Mononuclear cell (primary cell): ENCODE data around the gene MYO7A. TPM values are rescaled to one million over a fixed set of nuclear protein-coding genes. Genes with fewer than 3 reads are reported as not detected.

Source experiments
- H3K27me3 ChIP-seq: 2 replicates; pipeline ENCODE4 v1.6.0; 2011; ENCODE audit warnings: low read length, control low read depth; ENCODE audit not compliant: insufficient read depth
- H3K4me1 ChIP-seq: 2 replicates; pipeline ENCODE4 v1.5.1; 2011; ENCODE audit warnings: mild to moderate bottlenecking, low read length, control low read depth; ENCODE audit not compliant: insufficient read depth
- H3K4me3 ChIP-seq: 2 replicates; pipeline ENCODE4 v1.5.1; 2011; ENCODE audit warnings: mild to moderate bottlenecking, low read length, moderate library complexity
- H3K9me3 ChIP-seq: 2 replicates; pipeline ENCODE4 v1.5.1; 2011; ENCODE audit warnings: low read depth, mild to moderate bottlenecking, control low read depth, low read length
- total RNA-seq: library from RNA; depleted of rRNA; stranded (reverse); fragments of >200 nt; gene quantifications from one replicate; pipeline ENCODE4 v1.2.3, GENCODE V29; 2012

MYO7A gene
- total RNA-seq, 1 donor, result 1.5 TPM

- Histone ChIP-seq H3K27me3 (peaks cover 2% of the 10 kb centered on the region), H3K4me3 (no peak overlapping the region), H3K4me1 (no peaks in the 10 kb centered on the region), H3K9me3 (no peaks in the 10 kb centered on the region)
Measured at GRCh38 chr11:77140231-77140851, 12.3 kb downstream of the MYO7A start.

- no peak overlapping the region for H3K4me3 ChIP-seq
- no peaks in the 10 kb centered on the region for H3K4me1 ChIP-seq
- peaks cover 2% of the 10 kb centered on the region for H3K27me3 ChIP-seq
- no peaks in the 10 kb centered on the region for H3K9me3 ChIP-seq
Measured at GRCh38 chr11:77141034-77141433, 13.0 kb downstream of the MYO7A start.

- Histone ChIP-seq H3K4me3 (no peak overlapping the region), H3K27me3 (no peaks in the 10 kb centered on the region), H3K9me3 (no peaks in the 10 kb centered on the region), H3K4me1 (no peaks in the 10 kb centered on the region)
Measured at GRCh38 chr11:77141475-77141874, 13.4 kb downstream of the MYO7A start.

- H3K4me1 ChIP-seq, result no peaks in the 10 kb centered on the region
- no peaks in the 10 kb centered on the region for H3K27me3 ChIP-seq
- H3K9me3 ChIP-seq, result no peaks in the 10 kb centered on the region
- no peak overlapping the region for H3K4me3 ChIP-seq
Measured at GRCh38 chr11:77142091-77142975, 14.3 kb downstream of the MYO7A start.

GRCh38 chr11:77143405-77144020 is 15.5 kb downstream of the MYO7A start:
- no peaks in the 10 kb centered on the region for H3K27me3 ChIP-seq
- peaks cover 5% of the 10 kb centered on the region for H3K4me1 ChIP-seq
- no peak overlapping the region for H3K4me3 ChIP-seq
- no peaks in the 10 kb centered on the region for H3K9me3 ChIP-seq

- Histone ChIP-seq H3K9me3 (no peaks in the 10 kb centered on the region), H3K27me3 (no peaks in the 10 kb centered on the region), H3K4me1 (peaks cover 5% of the 10 kb centered on the region), H3K4me3 (no peak overlapping the region)
Measured at GRCh38 chr11:77144196-77144856, 16.3 kb downstream of the MYO7A start.

- H3K27me3 ChIP-seq, result no peaks in the 10 kb centered on the region
- H3K9me3 ChIP-seq, result no peaks in the 10 kb centered on the region
- no peak overlapping the region for H3K4me3 ChIP-seq
- peaks cover 5% of the 10 kb centered on the region for H3K4me1 ChIP-seq
Measured at GRCh38 chr11:77144857-77145428, 16.9 kb downstream of the MYO7A start.

- peaks cover 5% of the 10 kb centered on the region for H3K4me1 ChIP-seq
- H3K9me3 ChIP-seq, result no peaks in the 10 kb centered on the region
- no peaks in the 10 kb centered on the region for H3K27me3 ChIP-seq
- H3K4me3 ChIP-seq, result no peak overlapping the region
Measured at GRCh38 chr11:77146261-77147035, 18.4 kb downstream of the MYO7A start.

GRCh38 chr11:77147036-77147315 is 18.9 kb downstream of the MYO7A start:
- H3K27me3 ChIP-seq, result no peaks in the 10 kb centered on the region
- no peak overlapping the region for H3K4me3 ChIP-seq
- no peaks in the 10 kb centered on the region for H3K9me3 ChIP-seq
- H3K4me1 ChIP-seq, result peaks cover 11% of the 10 kb centered on the region

GRCh38 chr11:77147668-77148321 is 19.7 kb downstream of the MYO7A start:
- Histone ChIP-seq H3K9me3 (no peaks in the 10 kb centered on the region), H3K4me3 (no peak overlapping the region), H3K27me3 (no peaks in the 10 kb centered on the region)

GRCh38 chr11:77148963-77149715 is 21.1 kb downstream of the MYO7A start:
- no peak overlapping the region for H3K4me3 ChIP-seq
- no peaks in the 10 kb centered on the region for H3K9me3 ChIP-seq
- H3K4me1 ChIP-seq, result peaks cover 29% of the 10 kb centered on the region
- H3K27me3 ChIP-seq, result no peaks in the 10 kb centered on the region

More at GRCh38 chr11:77147668-77148321, 19.7 kb downstream of the MYO7A start:
- peaks cover 19% of the 10 kb centered on the region for H3K4me1 ChIP-seq

GRCh38 chr11:77149716-77150392 is 21.8 kb downstream of the MYO7A start:
- Histone ChIP-seq H3K4me1 (peaks cover 29% of the 10 kb centered on the region), H3K9me3 (no peaks in the 10 kb centered on the region), H3K27me3 (no peaks in the 10 kb centered on the region), H3K4me3 (no peak overlapping the region)

GRCh38 chr11:77150836-77151235 is 22.8 kb downstream of the MYO7A start:
- Histone ChIP-seq H3K4me3 (no peak overlapping the region), H3K9me3 (no peaks in the 10 kb centered on the region), H3K4me1 (peaks cover 29% of the 10 kb centered on the region), H3K27me3 (no peaks in the 10 kb centered on the region)
